K562 (cell line): ENCODE measurements around the gene SPIB. TPM values are rescaled to one million over a fixed set of nuclear protein-coding genes. Genes with fewer than 3 reads are reported as not detected.
A peak's percentile ranks its signal among the peaks of the same experiment; 100 is the strongest.

Source experiments
- BHLHE40 ChIP-seq: IDR thresholded peaks from 2 replicates; pipeline ENCODE4 v1.6.1; 2011; ENCODE audit warnings: low read length, improper control_type of control experiment
- BRD9 ChIP-seq: fragments of 450-650 bp; IDR thresholded peaks from 2 replicates; pipeline ENCODE4 v1.6.1; 2018; ENCODE audit warnings: low read depth; ENCODE audit not compliant: partially characterized antibody
- EP300 ChIP-seq: IDR thresholded peaks from 2 replicates; pipeline ENCODE4 v1.6.1; 2012; ENCODE audit warnings: low read length, improper control_type of control experiment
- HDAC8 ChIP-seq: fragments of 450-650 bp; IDR thresholded peaks from 2 replicates; pipeline ENCODE4 v1.6.1; 2016; ENCODE audit warnings: mild to moderate bottlenecking, missing genetic modification characterization, moderate library complexity, missing compliant biosample characterization
- MTA2 ChIP-seq: fragments of 450-650 bp; IDR thresholded peaks from 2 replicates; pipeline ENCODE4 v1.6.1; 2016; ENCODE audit warnings: low read depth
- NCOR1 ChIP-seq: fragments of 450-650 bp; IDR thresholded peaks from 2 replicates; pipeline ENCODE4 v1.6.1; 2016; ENCODE audit warnings: mild to moderate bottlenecking, moderate library complexity
- NRF1 ChIP-seq, 2 experiments: fragments of 450-650 bp; IDR thresholded peaks in 1 of 2; conservative IDR thresholded peaks in 1 of 2; 2 replicates each; pipeline ENCODE4 v1.6.1; 2014; ENCODE audit warnings: mild to moderate bottlenecking in 2 of 2
- PHB ChIP-seq: fragments of 250-450 bp; sonication (Bioruptor Pico); IDR thresholded peaks from 2 replicates; pipeline ENCODE4 v1.5.0; 2021
- POLR2A ChIP-seq: fragments of 450-650 bp; conservative IDR thresholded peaks from 2 replicates; pipeline ENCODE4 v1.6.1; 2016
- PPARD ChIP-seq: fragments of 250-450 bp; sonication (Bioruptor Pico); IDR thresholded peaks from 2 replicates; pipeline ENCODE4 v1.8.0; 2022; ENCODE audit warnings: inconsistent platforms, mild to moderate bottlenecking, moderate library complexity
- RAD51 ChIP-seq: fragments of 450-650 bp; IDR thresholded peaks from 2 replicates; pipeline ENCODE4 v1.7.1; 2016; ENCODE audit warnings: low read depth, mild to moderate bottlenecking, borderline replicate concordance
- RBBP5 ChIP-seq: fragments of 200-600 bp; sonication (generic); IDR thresholded peaks from 2 replicates; pipeline ENCODE4 v1.6.1; 2012; ENCODE audit warnings: borderline replicate concordance, mild to moderate bottlenecking, low read length, control low read depth, inconsistent platforms; ENCODE audit not compliant: insufficient read depth, poor library complexity, severe bottlenecking
- RBM14 ChIP-seq: fragments of 200-400 bp; formaldehyde crosslinking; IDR thresholded peaks from 2 replicates; pipeline ENCODE4 v1.6.1; 2018; ENCODE audit warnings: low read depth, mild to moderate bottlenecking, low read length, moderate library complexity, borderline replicate concordance; ENCODE audit not compliant: insufficient read depth
- RBM34 ChIP-seq: fragments of 200-400 bp; formaldehyde crosslinking; IDR thresholded peaks from 2 replicates; pipeline ENCODE4 v1.6.1; 2018; ENCODE audit warnings: low read length, borderline replicate concordance; ENCODE audit not compliant: insufficient read depth
- SMARCC2 ChIP-seq: fragments of 450-650 bp; IDR thresholded peaks from 2 replicates; pipeline ENCODE4 v1.6.1; 2017; ENCODE audit warnings: antibody characterized with exemption, moderate library complexity, mild to moderate bottlenecking, low read depth
- SREBF1 ChIP-seq: fragments of 150-350 bp; IDR thresholded peaks from 2 replicates; pipeline ENCODE4 v1.6.1; 2014; ENCODE audit warnings: antibody characterized with exemption, low read depth, low read length, borderline replicate concordance
- TAL1 ChIP-seq: fragments of 450-650 bp; IDR thresholded peaks from 2 replicates; pipeline ENCODE4 v1.6.1; 2016; ENCODE audit warnings: mild to moderate bottlenecking
- TBL1XR1 ChIP-seq, 2 experiments: IDR thresholded peaks; 2 replicates each; pipeline ENCODE4 v1.6.1; 2012; ENCODE audit warnings: improper control_type of control experiment in 2 of 2, low read length in 2 of 2, mild to moderate bottlenecking in 1 of 2
- TCF3 ChIP-seq: sonication (generic); formaldehyde crosslinking; IDR thresholded peaks from 2 replicates; pipeline ENCODE4 v1.4.0; 2020; ENCODE audit warnings: mild to moderate bottlenecking, missing genetic modification reagents
- TEAD2 ChIP-seq: fragments of 450-650 bp; IDR thresholded peaks from 2 replicates; pipeline ENCODE4 v1.6.1; 2016; ENCODE audit warnings: missing genetic modification characterization, control low read depth, missing compliant biosample characterization
- ZC3H8 ChIP-seq: fragments of 450-650 bp; IDR thresholded peaks from 2 replicates; pipeline ENCODE4 v1.6.1; 2017
- ZFP30 ChIP-seq: fragments of 250-450 bp; sonication (Bioruptor Pico); IDR thresholded peaks from 2 replicates; pipeline ENCODE4 v1.8.0; 2022; ENCODE audit warnings: moderate library complexity, mild to moderate bottlenecking, inconsistent platforms, borderline replicate concordance
- ZKSCAN1 ChIP-seq: fragments of 150-350 bp; IDR thresholded peaks from 2 replicates; pipeline ENCODE4 v1.6.1; 2016; ENCODE audit warnings: low read depth, low read length
- ZNF24 ChIP-seq: fragments of 450-650 bp; IDR thresholded peaks from 2 replicates; pipeline ENCODE4 v1.6.1; 2016
- ZNF347 ChIP-seq: fragments of 450-650 bp; formaldehyde crosslinking; IDR thresholded peaks from 2 replicates; pipeline ENCODE4 v1.4.0; 2020; ENCODE audit warnings: low read depth, mild to moderate bottlenecking, moderate library complexity
- ZNF431 ChIP-seq: sonication (generic); formaldehyde crosslinking; IDR thresholded peaks from 2 replicates; pipeline ENCODE4 v1.8.0; 2022; ENCODE audit warnings: mild to moderate bottlenecking, missing genetic modification reagents
- ZNF77 ChIP-seq: fragments of 250-450 bp; sonication (Bioruptor Pico); IDR thresholded peaks from 2 replicates; pipeline ENCODE4 v1.5.0; 2020
- polyA plus RNA-seq, 8 experiments: library from polyadenylated mRNA; depleted of rRNA in 4 of 8; stranded (reverse) in 5 of 8; unstranded in 3 of 8; fragments of >200 nt; fragmentation: Nextera tagmentation in 2 of 8; fragmentation: Illumina TruSeq in 1 of 8; extraction: Ambion mirVana in 2 of 8; extraction: Trizol in 1 of 8; gene quantifications; 2 replicates each; pipeline versions ENCODE4 v1.2.1 to v1.2.3, GENCODE V29; 2011 to 2014; ENCODE audit warnings: inconsistent platforms in 1 of 8, missing spikeins in 1 of 8
- total RNA-seq, 7 experiments: library from RNA; depleted of rRNA in 6 of 7; stranded (reverse); fragments of >200 nt in 6 of 7; fragmentation: Illumina TruSeq in 2 of 7; extraction: Trizol in 2 of 7; gene quantifications; 2 replicates each; pipeline versions ENCODE4 v1.2.1 to v1.2.3, GENCODE V29; 2011 to 2021; ENCODE audit warnings: low replicate concordance in 1 of 7
- TF ChIP-seq, protein P1 (sequence below): fragments of 450-650 bp; IDR thresholded peaks from 2 replicates; pipeline ENCODE4 v1.6.1; 2016; ENCODE audit warnings: low read depth, mild to moderate bottlenecking, moderate library complexity
- TF ChIP-seq, protein P2 (sequence below): sonication (generic); formaldehyde crosslinking; IDR thresholded peaks from 2 replicates; pipeline ENCODE4 v1.8.0; 2022; ENCODE audit warnings: mild to moderate bottlenecking, missing genetic modification reagents
- TF ChIP-seq, protein P3 (sequence below): sonication (generic); formaldehyde crosslinking; IDR thresholded peaks from 2 replicates; pipeline ENCODE4 v1.8.0; 2022; ENCODE audit warnings: mild to moderate bottlenecking, missing genetic modification reagents
- TF ChIP-seq, protein P4 (sequence below): fragments of 200-800 bp; sonication (Bioruptor generic); IDR thresholded peaks from 2 replicates; pipeline ENCODE4 v1.6.1; 2017; ENCODE audit warnings: missing genetic modification characterization, missing compliant biosample characterization

SPIB gene
- total and polyA plus RNA-seq, 9 of the 15 experiments (the other 6 are each of a cell fraction or from before 2014, with no cell fraction given) = 0.06 to 1.0 (median 0.43) TPM; not detected in 1

DNA sequence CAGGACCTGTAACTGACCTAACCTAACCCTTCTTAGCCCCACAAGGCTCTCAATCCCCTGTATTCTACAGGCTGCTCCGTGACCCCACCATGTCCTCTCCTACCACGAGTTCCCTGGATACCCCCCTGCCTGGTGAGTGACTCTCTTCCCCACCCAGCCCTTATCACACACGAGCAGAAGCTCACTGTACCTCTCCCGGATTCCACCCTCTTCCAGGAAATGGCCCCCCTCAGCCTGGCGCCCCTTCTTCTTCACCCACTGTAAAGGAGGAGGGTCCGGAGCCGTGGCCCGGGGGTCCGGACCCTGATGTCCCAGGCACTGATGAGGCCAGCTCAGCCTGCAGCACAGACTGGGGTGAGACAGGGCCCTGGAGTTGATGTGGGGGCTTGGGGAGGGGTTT lies 41.2 kb upstream of the SPIB start (continued):
- TF ChIP-seq RBM14 = no peak
- no peak for TF ChIP-seq ZC3H8
- TF ChIP-seq ZKSCAN1 = no peak
- TF ChIP-seq RBBP5 = no peak
- no peak for TF ChIP-seq ZNF24
- TF ChIP-seq, protein P1, sequence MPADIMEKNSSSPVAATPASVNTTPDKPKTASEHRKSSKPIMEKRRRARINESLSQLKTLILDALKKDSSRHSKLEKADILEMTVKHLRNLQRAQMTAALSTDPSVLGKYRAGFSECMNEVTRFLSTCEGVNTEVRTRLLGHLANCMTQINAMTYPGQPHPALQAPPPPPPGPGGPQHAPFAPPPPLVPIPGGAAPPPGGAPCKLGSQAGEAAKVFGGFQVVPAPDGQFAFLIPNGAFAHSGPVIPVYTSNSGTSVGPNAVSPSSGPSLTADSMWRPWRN = no peak
- TF ChIP-seq, protein P2, sequence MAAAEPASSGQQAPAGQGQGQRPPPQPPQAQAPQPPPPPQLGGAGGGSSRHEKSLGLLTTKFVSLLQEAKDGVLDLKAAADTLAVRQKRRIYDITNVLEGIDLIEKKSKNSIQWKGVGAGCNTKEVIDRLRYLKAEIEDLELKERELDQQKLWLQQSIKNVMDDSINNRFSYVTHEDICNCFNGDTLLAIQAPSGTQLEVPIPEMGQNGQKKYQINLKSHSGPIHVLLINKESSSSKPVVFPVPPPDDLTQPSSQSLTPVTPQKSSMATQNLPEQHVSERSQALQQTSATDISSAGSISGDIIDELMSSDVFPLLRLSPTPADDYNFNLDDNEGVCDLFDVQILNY (CRISPR knock-in tag) = no peak
- no peak for TF ChIP-seq RAD51
- TF ChIP-seq, protein P3, sequence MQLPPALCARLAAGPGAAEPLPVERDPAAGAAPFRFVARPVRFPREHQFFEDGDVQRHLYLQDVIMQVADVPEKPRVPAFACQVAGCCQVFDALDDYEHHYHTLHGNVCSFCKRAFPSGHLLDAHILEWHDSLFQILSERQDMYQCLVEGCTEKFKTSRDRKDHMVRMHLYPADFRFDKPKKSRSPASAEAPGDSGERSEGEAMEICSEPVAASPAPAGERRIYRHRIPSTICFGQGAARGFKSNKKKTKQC (CRISPR knock-in tag) = no peak
- no peak for TF ChIP-seq NRF1 (conservative IDR thresholded peaks at IDR 0.05 in 1 of 2, IDR thresholded peaks at IDR 0.05 in 1 of 2)
- peak; percentile 53; the same call in 1 of the 2 replicates for TF ChIP-seq POLR2A
- TF ChIP-seq ZFP30 = no peak
- peak; percentile 64; the same call in 1 of the 2 replicates for TF ChIP-seq NCOR1
- peak; percentile 17; the same call in 1 of the 2 replicates for TF ChIP-seq EP300
- TF ChIP-seq, protein P4, sequence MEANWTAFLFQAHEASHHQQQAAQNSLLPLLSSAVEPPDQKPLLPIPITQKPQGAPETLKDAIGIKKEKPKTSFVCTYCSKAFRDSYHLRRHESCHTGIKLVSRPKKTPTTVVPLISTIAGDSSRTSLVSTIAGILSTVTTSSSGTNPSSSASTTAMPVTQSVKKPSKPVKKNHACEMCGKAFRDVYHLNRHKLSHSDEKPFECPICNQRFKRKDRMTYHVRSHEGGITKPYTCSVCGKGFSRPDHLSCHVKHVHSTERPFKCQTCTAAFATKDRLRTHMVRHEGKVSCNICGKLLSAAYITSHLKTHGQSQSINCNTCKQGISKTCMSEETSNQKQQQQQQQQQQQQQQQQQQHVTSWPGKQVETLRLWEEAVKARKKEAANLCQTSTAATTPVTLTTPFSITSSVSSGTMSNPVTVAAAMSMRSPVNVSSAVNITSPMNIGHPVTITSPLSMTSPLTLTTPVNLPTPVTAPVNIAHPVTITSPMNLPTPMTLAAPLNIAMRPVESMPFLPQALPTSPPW (CRISPR knock-in tag) = peak; percentile 55
- TF ChIP-seq HDAC8 (tag) = no peak
- TF ChIP-seq ZNF431 (CRISPR knock-in tag) = no peak
- TF ChIP-seq SREBF1 = no peak
- no peak for TF ChIP-seq ZNF347 (CRISPR knock-in tag)
- TF ChIP-seq TEAD2 (tag) = no peak
- peak; percentile 61; the same call in 1 of the 2 replicates for TF ChIP-seq TAL1
- peak; percentile 84 for TF ChIP-seq TCF3 (CRISPR knock-in tag)
- no peak for TF ChIP-seq ZNF77 (CRISPR knock-in tag)
- no peak for TF ChIP-seq PPARD (CRISPR knock-in tag)
- no peak for TF ChIP-seq RBM34
- no peak for TF ChIP-seq BRD9
- peak; percentile 52; the same call in 1 of the 2 replicates for TF ChIP-seq MTA2
- no peak for TF ChIP-seq PHB
- TF ChIP-seq BHLHE40 = no peak
- no peak for TF ChIP-seq TBL1XR1 (IDR thresholded peaks at IDR 0.05; ENCODE audit: low read length in 2 of 2)
- no peak for TF ChIP-seq SMARCC2
